GM15510 (cell line): ENCODE results near the gene GPSM1.

ENCODE experiments used
- POLR2A ChIP-seq: IDR thresholded peaks from 3 replicates; pipeline ENCODE4 v1.6.1; 2011; ENCODE audit warnings: borderline replicate concordance; ENCODE audit not compliant: insufficient read length; ENCODE audit errors: extremely low read depth

The GPSM1 gene

DNA sequence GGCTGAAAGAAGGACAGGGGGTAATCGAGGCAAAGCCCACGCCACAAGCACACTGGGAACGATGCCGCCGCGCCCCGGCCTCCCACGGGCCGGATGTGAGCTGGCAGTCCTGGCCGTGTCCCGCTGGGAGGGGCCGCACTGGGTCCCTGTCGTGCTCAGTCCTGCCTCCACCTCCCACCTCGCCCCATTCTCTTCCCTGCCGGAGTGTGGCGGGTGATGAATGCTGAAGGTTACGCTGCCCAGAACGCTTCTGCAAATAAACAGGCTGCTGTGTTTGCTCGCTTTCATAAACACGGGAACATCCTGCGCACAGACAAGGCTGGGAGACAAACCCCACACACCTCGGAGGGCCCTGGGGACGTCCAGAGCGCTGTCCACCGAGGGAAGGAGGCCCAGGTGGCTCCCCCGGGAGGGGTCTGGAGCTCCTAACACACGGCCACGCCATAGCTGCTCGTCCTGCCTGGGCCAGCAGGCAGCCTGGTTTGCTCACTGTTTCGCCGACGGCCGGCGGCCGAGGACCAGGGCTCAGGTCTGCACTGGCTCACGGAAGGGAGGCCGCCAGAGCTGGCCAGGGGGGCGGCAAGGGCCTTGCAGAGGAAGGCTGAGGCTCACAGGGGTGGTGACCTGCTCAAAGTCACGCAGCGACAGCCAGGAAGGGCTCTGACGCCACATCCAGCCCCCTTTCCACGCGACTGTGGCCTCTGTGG, 33.9 kb downstream of the GPSM1 start:
- no peak for TF ChIP-seq POLR2A

- TF ChIP-seq POLR2A, result no peak
These were observed 34.6 kb downstream of the GPSM1 start for GRCh38 chr9:136361754-136362449.

DNA sequence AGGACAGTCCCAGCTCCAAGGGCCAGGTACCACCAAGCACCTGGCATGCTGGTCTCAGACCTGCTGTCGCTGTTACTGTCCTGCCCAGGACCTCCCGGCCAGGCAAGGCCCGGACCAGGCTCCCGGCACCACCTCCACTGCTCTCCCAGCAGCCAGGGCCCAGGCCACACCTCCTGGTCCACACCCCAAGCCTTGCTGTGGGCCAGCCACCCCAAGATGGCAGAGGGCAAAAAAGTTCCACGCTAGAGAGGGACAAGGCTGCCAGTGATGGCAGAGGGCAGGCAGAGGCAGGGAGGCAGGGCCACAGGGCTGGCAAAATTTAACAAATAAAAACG, 35.1 kb downstream of the GPSM1 start:
- TF ChIP-seq POLR2A, result no peak

- peak; percentile 83 for TF ChIP-seq POLR2A
These were observed 36.0 kb downstream of the GPSM1 start, which contains the start of gene DNLZ for GRCh38 chr9:136363106-136363948. Gene DNLZ (minus strand): TSS chr9:136363744. CDS start chr9:136363714, 30 bp downstream.

DNA sequence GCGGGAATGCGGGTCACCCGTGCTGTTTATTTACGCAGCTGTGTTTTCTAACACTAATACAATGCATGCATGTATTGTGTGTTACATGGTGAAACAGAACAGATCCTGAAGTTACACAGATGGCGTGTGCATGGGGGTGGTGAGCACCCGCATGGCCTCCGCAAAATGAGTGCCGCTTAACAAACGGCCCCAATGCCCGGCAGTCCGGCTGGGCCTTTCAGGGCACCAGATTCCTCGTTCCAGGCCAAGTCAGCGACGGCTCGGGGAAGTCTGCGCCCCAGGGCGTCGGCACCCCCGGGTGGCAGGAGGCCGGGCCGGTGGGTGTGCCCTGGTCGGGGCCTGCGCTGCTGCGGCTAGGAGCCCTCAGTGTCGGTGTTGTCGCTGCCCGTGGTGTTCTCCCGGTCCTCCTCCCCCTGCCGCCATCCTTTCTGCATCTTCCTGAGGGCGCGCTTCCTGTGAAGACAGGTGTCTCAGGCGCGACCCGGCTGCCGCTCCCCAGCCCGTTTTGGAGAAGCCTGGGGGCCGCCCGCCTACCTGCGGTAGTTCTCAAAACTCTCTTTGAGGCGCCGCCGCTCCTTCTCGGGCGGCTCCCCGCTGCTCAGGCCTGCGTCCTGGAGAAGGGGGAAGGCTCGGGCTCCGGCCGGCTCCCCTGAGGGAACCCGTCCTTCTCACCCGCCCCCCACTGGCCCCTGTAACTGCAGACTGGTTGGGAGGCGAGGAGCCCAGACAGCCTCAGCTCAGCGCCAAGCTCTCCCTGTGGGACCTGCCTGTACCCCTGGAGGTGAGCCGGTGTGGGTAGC, 36.8 kb downstream of the GPSM1 start:
- no peak for TF ChIP-seq POLR2A

- TF ChIP-seq POLR2A, result no peak
These were observed 37.8 kb downstream of the GPSM1 start for GRCh38 chr9:136364942-136365774.

GRCh38 chr9:136365775-136366222, 38.5 kb downstream of the GPSM1 start:
- no peak for TF ChIP-seq POLR2A

- TF ChIP-seq POLR2A, result no peak
These were observed 39.5 kb downstream of the GPSM1 start for GRCh38 chr9:136366826-136367225.

DNA sequence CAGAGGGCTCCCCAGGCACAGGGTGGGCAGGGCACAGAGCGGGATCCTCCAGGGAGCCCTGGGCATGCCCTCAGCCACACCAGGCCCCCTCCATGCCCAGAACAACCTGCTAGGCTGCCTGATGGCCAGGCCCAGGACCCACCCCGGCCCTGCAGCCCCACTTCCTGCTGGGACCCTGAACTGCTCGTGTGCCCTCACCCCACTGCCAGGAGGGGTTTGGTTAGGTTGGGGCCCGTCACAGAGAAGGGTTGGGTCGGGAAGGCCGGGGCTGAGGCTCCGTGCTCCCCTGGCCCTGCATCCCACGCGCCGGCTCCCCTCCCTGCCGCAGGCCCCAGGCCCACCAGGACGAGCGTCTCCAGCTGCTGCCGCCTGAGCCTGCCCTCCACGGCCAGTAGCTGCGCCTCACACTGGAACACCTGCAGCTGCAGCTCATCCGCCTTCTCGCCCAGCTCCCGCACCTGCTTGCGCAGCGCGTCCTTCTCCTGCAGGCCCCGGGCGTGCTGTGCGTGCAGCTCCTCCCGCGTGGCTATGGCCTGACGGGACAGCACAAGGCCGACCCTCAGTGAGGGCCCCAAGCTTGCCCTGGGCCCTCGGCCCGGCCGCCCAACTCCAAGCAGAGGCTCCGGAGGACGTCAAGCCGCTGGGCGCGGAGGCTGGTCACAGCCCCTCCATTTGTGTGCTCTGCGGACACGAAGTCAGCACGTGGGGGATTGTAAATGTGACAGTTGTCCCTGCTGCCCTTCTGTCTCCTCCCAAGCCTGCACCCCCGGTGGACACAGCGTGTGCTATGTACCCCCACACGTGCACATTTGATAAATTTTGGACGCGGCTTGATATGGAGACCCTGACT, 40.2 kb downstream of the GPSM1 start:
- no peak for TF ChIP-seq POLR2A

GRCh38 chr9:136368190-136368589, 40.9 kb downstream of the GPSM1 start:
- no peak for TF ChIP-seq POLR2A

DNA sequence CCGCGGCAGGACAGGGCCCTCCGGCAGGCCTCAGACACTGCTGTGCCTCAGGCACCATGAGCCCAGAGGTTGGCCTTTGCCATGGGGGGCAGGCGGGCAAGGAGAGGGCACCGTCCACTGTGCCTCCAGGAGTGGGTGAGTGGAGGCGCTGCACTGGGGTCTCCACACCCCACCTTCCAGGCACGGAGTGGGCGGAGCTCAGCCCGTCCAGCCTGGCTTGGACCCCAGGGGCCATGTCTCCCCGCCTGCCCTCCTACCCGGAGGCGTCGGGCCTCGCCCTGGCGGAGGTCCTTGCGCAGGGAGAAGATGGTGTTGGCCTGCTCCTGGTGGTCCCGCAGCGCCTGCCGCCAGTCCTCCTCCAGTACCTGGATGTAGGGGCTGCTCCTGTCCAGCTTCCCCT, 42.7 kb downstream of the GPSM1 start:
- TF ChIP-seq POLR2A, result no peak

DNA sequence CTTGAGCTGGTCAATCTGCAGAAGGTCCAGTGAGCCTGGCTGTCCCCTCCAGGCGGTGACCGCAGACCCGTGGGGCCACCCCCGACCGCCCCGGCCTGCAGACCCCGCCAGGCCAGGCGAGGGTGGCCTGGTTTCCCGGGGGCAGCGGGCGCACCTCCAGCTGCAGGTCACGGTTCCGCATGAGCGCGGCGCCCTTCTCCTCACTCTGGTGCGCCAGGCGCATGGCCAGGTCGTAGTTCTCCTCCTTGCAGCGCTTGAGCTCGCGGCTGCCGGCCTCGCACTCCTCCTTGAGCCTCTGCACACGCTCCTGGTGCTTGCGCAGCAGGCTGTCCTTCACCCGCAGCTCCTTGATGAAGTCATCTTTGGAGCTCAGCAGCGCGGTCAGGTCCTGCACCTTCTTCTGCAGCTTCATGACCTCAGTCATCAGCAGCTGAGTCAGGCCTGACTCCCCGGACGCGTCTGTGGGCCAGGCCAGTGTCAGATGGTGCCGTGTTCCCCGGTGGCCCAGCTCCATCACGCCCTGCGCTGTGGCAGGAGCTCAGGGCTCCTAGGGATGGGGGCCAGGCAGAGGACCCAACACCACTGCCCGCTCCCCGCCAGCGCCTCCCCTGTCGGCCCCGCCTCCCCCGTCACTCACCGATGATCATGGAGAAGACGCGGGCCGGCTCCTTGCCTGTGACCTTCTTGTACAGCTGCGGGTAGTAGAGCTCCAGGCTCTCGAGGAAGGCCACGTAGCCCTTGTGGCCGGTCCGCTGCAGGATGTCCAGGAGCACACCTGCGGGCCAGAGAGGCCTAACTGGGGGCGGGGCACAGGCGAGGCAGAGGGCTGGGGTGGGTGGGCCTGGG, 43.6 kb downstream of the GPSM1 start:
- TF ChIP-seq POLR2A, result no peak
